ENCODE results near the gene PIGV. TPM values are rescaled to one million over a fixed set of nuclear protein-coding genes. Genes with fewer than 3 reads are reported as not detected.
A peak's percentile ranks its signal among the peaks of the same experiment; 100 is the strongest.

The PIGV gene
- total RNA-seq, 1 experiment from 2014 or later: 13.2 TPM

- ChIA-PET CTCF (no interaction called here), RAD21 (ENCODE audit: low non-redundant PET in 1 of 2, low total read pairs in 2 of 2, uncharacterized antibody in 2 of 2, unreplicated experiment in 2 of 2) (no interaction called here), POLR2A (no interaction called here)
- Histone ChIP-seq H4K20me1 (ENCODE audit: insufficient read depth) (0 out of 2 replicates have a peak, but pooled peaks cover 11% of the 10 kb centered on the region), H3K9me3 (ENCODE audit: control insufficient read depth in 1 of 2, insufficient read depth in 1 of 2, low read depth in 1 of 2, low read length in 2 of 2) (no peaks in the 10 kb centered on the region), H3K36me3 (ENCODE audit: control insufficient read depth in 1 of 2, insufficient read depth in 2 of 2, low read length in 2 of 2) (peaks cover 21 to 31% of the 10 kb centered on the region in 2 experiments; a peak in 3 of 4 replicates), H3K27me3 (ENCODE audit: insufficient read depth, low read length) (no peaks in the 10 kb centered on the region), H3K27ac (ENCODE audit: low read depth, low read length) (no peak overlapping the region), H3K4me3 (replicated peaks in 1 of 2; ENCODE audit: low read depth in 1 of 2, low read length in 2 of 2) (no peak overlapping the region), H3K4me1 (ENCODE audit: control insufficient read depth in 1 of 2, insufficient read depth in 2 of 2, low read length in 2 of 2) (peaks cover 5 to 43% of the 10 kb centered on the region in 2 experiments), H3K9ac (ENCODE audit: low read length) (no peak overlapping the region), H3K79me2 (ENCODE audit: insufficient read depth, low read length) (peaks cover 95% of the 10 kb centered on the region), H3K9me2 (ENCODE audit: insufficient read depth) (no peaks in the 10 kb centered on the region), H3K4me2 (ENCODE audit: low read length) (no peak overlapping the region), H2AFZ (ENCODE audit: low read depth, low read length, poor library complexity, severe bottlenecking) (no peak overlapping the region)
- intact Hi-C loops (cut with micrococcal nuclease): no loop called here
- no peak for DNase-seq (ENCODE audit: low read depth, low spot score)
- ATAC-seq: no peak
- TF ChIP-seq YY1 (IDR thresholded peaks at IDR 0.05; ENCODE audit: extremely low read depth, insufficient replicate concordance, low read depth, low read length): no peak
- BruUV-seq (replicated peaks): no TSS peak
These were observed 38.3 kb upstream of the PIGV start for GRCh38 chr1:26749458-26749857.

GRCh38 chr1:26750428-26750827, 37.3 kb upstream of the PIGV start:
- peaks cover 96% of the 10 kb centered on the region for H3K79me2 ChIP-seq (ENCODE audit: insufficient read depth, low read length)
- no peak; the same call in 1 of the 2 replicates for ATAC-seq
- no peak overlapping the region for H3K4me2 ChIP-seq (ENCODE audit: low read length)
- 0 out of 6 replicates have a peak, but pooled peaks of 1 of the 3 experiments have one; percentile 11 for TF ChIP-seq CTCF (IDR thresholded peaks at IDR 0.05 in 2 of 3, conservative IDR thresholded peaks at IDR 0.05 in 1 of 3; ENCODE audit: borderline replicate concordance in 1 of 3, insufficient read depth in 1 of 3, low read depth in 2 of 3, low read length in 2 of 3)
- TF ChIP-seq FOSL1 (IDR thresholded peaks at IDR 0.05; ENCODE audit: low read depth): no peak
- peaks cover 5 to 41% of the 10 kb centered on the region in 2 experiments for H3K4me1 ChIP-seq (ENCODE audit: control insufficient read depth in 1 of 2, insufficient read depth in 2 of 2, low read length in 2 of 2)
- intact Hi-C loops (cut with micrococcal nuclease): no loop called here
- H3K9ac ChIP-seq (ENCODE audit: low read length): no peak overlapping the region
- ChIA-PET POLR2A (no interaction called here), RAD21 (ENCODE audit: low non-redundant PET in 1 of 2, low total read pairs in 2 of 2, uncharacterized antibody in 2 of 2, unreplicated experiment in 2 of 2) (no interaction called here), CTCF (no interaction called here)
- H4K20me1 ChIP-seq (ENCODE audit: insufficient read depth): 0 out of 2 replicates have a peak, but pooled peaks cover 11% of the 10 kb centered on the region
- peaks cover 17 to 31% of the 10 kb centered on the region in 2 experiments; a peak in 3 of 4 replicates for H3K36me3 ChIP-seq (ENCODE audit: control insufficient read depth in 1 of 2, insufficient read depth in 2 of 2, low read length in 2 of 2)
- BruUV-seq (replicated peaks): no TSS peak
- H3K9me2 ChIP-seq (ENCODE audit: insufficient read depth): no peaks in the 10 kb centered on the region
- H3K4me3 ChIP-seq (replicated peaks in 1 of 2; ENCODE audit: low read depth in 1 of 2, low read length in 2 of 2): no peak overlapping the region
- H3K9me3 ChIP-seq (ENCODE audit: control insufficient read depth in 1 of 2, insufficient read depth in 1 of 2, low read depth in 1 of 2, low read length in 2 of 2): no peaks in the 10 kb centered on the region
- H3K27me3 ChIP-seq (ENCODE audit: insufficient read depth, low read length): no peaks in the 10 kb centered on the region
- H2AFZ ChIP-seq (ENCODE audit: low read depth, low read length, poor library complexity, severe bottlenecking): no peak overlapping the region
- no peak for DNase-seq (ENCODE audit: low read depth, low spot score)
- H3K27ac ChIP-seq (ENCODE audit: low read depth, low read length): no peak overlapping the region

All from HCT116 (cell line).